Endothelial cell of hepatic sinusoid (primary cell): Measurements from ENCODE around the gene CD177.
"Not testable (repeated sequence)": the region's sequence is repeated elsewhere in the genome, so short reads cannot be mapped to it uniquely, and the experiment has no call there.

Experiments
- in situ Hi-C: cut with HindIII; loops from 2 replicates; pipeline ENCODE4 v1.10.0; 2017; ENCODE audit warnings: low sequenced_read_pairs

Gene CD177

GRCh38 chr19:43353606-43354304 lies at the start of gene CD177:
TSS of gene CD177 (plus strand) at chr19:43353686. CDS start at chr19:43353715, 29 bp downstream.
- in situ Hi-C loops = no loop called here

DNA sequence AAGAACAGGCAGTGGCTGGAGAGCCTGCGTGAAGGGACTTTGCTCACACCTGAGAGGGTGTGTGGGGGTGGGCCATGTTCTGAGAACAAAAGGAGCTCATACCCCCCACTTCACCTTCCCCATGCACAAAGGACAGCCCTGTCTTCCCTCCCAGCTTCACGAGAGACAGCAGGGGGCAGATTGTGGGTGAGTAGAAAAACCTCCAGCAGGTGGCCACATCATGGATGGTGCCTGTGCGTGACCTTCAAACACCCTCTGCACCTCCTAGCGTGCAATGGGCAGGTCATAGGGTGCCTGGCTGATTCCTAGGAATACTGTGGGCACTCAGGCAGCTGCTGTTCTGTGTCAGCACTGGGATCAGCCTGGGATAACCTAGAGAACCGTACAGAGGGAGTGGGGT lies 47.8 kb upstream of the CD177 start:
- in situ Hi-C loops = no loop called here

GRCh38 chr19:43306097-43306496 lies 47.4 kb upstream of the CD177 start:
- in situ Hi-C loops = no loop called here

- in situ Hi-C loops = no loop called here
These were observed 45.2 kb upstream of the CD177 start for GRCh38 chr19:43308244-43308815.

DNA sequence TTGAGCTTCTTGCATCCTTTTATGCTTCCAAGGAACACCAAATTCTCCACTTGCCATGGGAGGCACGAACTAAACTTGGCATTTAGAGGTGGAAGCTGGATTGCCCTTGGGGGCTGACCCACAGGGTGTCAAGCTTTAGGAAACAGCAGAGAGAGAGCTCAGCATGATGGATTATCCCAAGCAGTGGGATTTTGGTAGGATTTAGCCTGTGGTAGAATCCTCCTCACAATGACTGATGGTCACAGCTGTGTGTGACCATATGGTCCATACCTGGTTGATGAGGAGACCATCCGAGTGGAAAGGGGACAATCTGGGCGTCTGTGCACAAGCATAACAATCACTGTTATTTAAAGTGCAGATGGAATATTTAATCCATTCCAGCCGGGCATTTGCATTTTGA lies 44.0 kb upstream of the CD177 start:
- in situ Hi-C loops = no loop called here

DNA sequence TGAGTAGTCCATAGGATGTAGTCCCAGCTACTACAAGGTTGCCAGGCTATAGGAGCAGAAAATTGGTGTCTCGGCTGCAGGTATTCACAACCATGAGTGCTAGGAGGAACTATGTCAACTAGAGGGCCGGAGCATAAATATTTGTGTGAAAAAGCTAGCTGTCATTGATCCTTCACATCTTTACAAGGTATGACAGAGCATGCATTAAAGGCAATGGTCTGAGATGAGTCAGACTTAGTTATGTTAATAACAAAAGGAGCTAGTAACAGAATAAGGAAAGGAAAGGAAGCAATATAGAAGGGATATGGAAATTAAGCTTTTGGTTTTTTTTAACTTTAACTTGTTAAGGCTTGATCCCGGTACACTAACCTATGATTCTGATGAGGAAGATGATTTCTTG lies 43.3 kb upstream of the CD177 start:
- in situ Hi-C loops = no loop called here

DNA sequence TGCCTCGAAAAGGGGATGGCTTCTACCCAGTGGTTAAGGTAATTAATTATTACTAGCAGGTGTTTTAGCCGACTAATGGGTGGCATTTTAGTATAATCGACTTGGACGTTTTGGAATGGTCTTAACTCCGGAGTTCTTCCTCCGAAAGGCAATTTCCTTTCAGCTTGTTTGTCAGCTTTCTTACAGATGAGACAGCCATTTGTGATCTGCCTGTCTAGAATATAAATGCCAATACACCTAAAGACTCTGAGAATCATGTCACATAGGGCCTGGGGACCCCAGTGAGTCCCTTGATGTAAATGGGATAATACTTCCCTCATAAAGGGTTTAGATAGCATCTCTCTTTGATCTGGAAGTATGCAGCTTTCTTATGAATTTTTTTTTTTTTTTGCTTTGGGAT lies 42.2 kb upstream of the CD177 start:
- in situ Hi-C loops = no loop called here

DNA sequence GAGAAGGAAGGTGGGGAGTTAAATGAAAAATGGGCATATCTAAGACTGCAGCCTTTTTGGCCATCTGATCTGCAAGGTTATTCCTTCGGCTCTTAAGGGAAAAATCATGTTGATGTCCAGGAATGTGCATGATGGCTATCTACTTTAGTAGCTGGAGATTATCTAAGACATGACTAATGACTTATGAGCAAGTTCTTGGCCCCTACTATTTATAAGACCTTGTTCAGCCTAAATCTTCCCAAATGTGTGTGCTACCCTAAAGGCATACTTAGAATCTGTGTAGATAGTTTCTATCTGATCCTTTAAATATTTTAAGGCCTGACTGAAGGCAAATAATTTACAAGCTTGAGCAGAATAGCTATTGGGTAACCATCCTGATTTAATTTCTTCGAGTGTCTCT lies 41.8 kb upstream of the CD177 start:
- in situ Hi-C loops = no loop called here

GRCh38 chr19:43313711-43314495 lies 39.6 kb upstream of the CD177 start:
- in situ Hi-C loops = no loop called here

DNA sequence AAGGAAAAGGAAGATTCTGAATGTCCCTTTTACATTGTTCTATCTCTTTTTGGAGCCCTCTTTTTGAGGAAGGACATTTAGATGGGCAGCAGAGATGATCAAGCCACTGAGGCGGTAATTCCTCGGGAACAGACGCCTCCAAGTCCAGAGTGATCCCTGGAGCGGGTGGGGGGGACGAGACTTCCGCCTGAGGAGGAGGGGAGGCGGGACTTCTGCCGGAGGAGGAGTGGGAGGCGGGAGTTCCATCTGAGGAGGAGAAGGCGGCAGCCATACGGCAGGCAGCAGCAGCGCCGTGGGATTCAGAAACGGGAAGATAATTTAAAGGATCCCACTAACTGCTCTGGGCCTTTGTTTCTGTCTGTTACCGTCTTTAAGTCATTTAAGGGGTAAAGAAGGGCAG lies 37.6 kb upstream of the CD177 start:
- in situ Hi-C loops = no loop called here

GRCh38 chr19:43316591-43317319 lies 36.7 kb upstream of the CD177 start:
- in situ Hi-C loops = no loop called here

DNA sequence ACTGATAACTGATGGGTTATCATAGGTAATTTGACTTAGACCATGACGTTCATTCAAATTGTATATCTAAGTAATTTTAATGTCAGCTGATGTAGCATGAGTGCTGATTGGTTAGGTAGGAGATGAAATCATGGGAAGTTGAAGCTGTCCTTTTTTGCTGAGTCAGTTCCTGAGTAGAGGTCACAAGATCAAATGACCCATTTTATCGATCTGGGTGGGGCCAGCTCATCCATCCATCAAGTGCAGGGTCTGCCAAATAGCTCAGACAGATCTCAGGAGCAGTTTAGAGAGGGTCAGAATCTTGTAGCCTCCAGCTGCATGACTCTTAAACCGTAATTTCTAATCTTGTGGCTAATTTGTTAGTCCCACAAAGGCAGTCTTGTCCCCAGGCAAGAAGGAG lies 35.3 kb upstream of the CD177 start:
- in situ Hi-C loops = no loop called here

DNA sequence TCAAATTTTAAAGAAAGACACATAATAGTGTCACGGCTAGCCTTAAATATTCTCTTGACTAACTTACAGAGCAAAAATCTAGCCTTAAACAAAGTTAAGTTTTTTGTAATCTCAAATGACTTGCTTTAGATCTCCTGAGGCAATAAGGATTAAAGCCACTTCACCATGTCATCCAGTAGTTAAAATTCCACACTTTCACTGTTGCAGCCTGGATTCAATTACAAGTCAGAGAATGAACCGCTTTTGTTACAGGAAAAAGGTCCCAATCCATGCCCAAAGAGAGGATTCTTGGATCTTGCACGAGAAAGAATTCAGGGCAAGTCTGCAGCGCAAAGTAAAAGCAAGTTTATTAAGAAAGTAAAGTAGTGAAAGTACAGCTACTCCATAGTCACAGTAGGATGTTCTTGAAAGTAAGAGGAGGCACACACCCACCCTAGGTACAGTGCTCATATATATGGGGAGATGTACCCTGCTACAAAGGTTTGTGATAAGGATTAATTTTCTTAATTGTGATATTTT lies 34.6 kb upstream of the CD177 start:
- in situ Hi-C loops = no loop called here

- in situ Hi-C loops = no loop called here
These were observed 32.9 kb upstream of the CD177 start for GRCh38 chr19:43320546-43320945.

GRCh38 chr19:43326761-43327160 lies 26.7 kb upstream of the CD177 start:
- in situ Hi-C loops = not testable (repeated sequence)

- in situ Hi-C loops = not testable (repeated sequence)
These were observed 24.9 kb upstream of the CD177 start for GRCh38 chr19:43328561-43328960.

GRCh38 chr19:43329049-43329448 lies 24.4 kb upstream of the CD177 start:
- in situ Hi-C loops = not testable (repeated sequence)

- in situ Hi-C loops = no loop called here
These were observed 23.5 kb upstream of the CD177 start for GRCh38 chr19:43329989-43330388.

DNA sequence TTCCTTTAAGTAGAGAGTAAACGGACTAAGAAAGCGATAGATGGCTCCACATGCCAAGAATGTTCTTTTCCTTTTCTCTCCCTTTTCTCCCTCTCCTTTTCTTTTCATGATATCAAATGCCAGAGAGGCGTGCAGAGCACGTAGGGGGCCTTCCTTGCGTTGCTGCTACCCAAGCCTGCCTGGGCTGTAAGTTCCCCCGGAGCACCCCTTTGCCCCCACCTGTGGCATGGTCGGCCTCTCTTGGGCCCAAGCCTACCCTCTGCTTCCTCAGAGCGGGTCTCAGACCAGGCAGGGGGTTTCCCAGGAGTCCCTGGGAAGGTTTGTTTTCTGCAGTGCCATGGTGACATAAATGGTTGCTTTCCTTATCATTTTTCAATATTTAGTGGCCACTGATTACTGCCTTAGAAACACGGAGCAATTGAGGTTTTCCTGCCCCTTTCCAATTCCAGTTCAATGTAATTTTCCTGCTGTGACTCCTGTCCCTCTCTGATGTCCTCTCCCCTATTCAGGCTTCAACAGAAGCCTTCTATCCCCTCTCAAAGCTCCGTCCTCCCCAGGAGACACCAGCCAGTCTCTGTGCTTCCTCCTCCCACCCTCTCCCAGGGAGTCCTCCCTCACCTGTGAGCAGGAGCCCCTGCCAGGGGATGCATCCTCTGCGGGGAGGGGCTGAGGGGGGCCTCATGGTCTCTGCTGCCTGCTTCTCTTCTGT lies 22.6 kb upstream of the CD177 start:
- in situ Hi-C loops = no loop called here

GRCh38 chr19:43331435-43332010 lies 22.0 kb upstream of the CD177 start:
- in situ Hi-C loops = no loop called here
